HepG2 (cell line): ENCODE results near the gene RAD23A. TPM values are rescaled to one million over a fixed set of nuclear protein-coding genes. Genes with fewer than 3 reads are reported as not detected.
A peak's percentile ranks its signal among the peaks of the same experiment; 100 is the strongest.

Source experiments
- AKNA ChIP-seq: sonication (generic); formaldehyde crosslinking; IDR thresholded peaks from 2 replicates; pipeline ENCODE4 v1.4.0; 2020; ENCODE audit warnings: missing genetic modification reagents, borderline replicate concordance
- CC2D1A ChIP-seq: sonication (generic); formaldehyde crosslinking; IDR thresholded peaks from 2 replicates; pipeline ENCODE4 v1.8.1; 2023; ENCODE audit warnings: mild to moderate bottlenecking, missing genetic modification reagents
- ETV6 ChIP-seq: sonication (generic); formaldehyde crosslinking; conservative IDR thresholded peaks from 2 replicates; pipeline ENCODE4 v1.4.0; 2020; ENCODE audit warnings: missing genetic modification reagents
- RERE ChIP-seq: IDR thresholded peaks from 2 replicates; pipeline ENCODE4 v1.6.1; 2016; ENCODE audit warnings: low read depth, missing genetic modification reagents, missing compliant biosample characterization
- ZNF276 ChIP-seq: sonication (generic); formaldehyde crosslinking; IDR thresholded peaks from 2 replicates; pipeline ENCODE4 v1.4.0; 2020; ENCODE audit warnings: mild to moderate bottlenecking, low read depth, missing genetic modification reagents
- ZNF615 ChIP-seq: sonication (generic); formaldehyde crosslinking; IDR thresholded peaks from 2 replicates; pipeline ENCODE4 v1.5.0; 2020; ENCODE audit warnings: mild to moderate bottlenecking, missing genetic modification reagents, borderline replicate concordance
- ZNF687 ChIP-seq: sonication (generic); formaldehyde crosslinking; IDR thresholded peaks from 2 replicates; pipeline ENCODE4 v1.5.1; 2020; ENCODE audit warnings: mild to moderate bottlenecking, missing genetic modification reagents, moderate library complexity
- polyA plus RNA-seq, 8 experiments: library from polyadenylated mRNA; depleted of rRNA in 3 of 8; stranded (reverse) in 7 of 8; unstranded in 1 of 8; fragments of >200 nt; fragmentation: Illumina TruSeq in 4 of 8; extraction: Trizol in 4 of 8; gene quantifications; 2 replicates each; pipeline versions ENCODE4 v1.2.1 to v1.2.3, GENCODE V29; 2011 to 2016; ENCODE audit warnings: low read depth in 4 of 8, missing spikeins in 1 of 8, mixed read lengths in 1 of 8; ENCODE audit not compliant: insufficient read depth in 1 of 8
- total RNA-seq, 5 experiments: library from RNA; depleted of rRNA; stranded (reverse); fragments of >200 nt; fragmentation: Illumina TruSeq; extraction: Trizol; gene quantifications; 2 replicates each; pipeline ENCODE4 v1.2.3, GENCODE V29; 2016; ENCODE audit warnings: low read depth in 1 of 5
- TF ChIP-seq, protein P1 (sequence below): sonication (generic); formaldehyde crosslinking; IDR thresholded peaks from 2 replicates; pipeline ENCODE4 v1.4.0; 2020; ENCODE audit warnings: missing genetic modification reagents

The RAD23A gene
- total and polyA plus RNA-seq, 2 of the 13 experiments (the other 11 are each of a cell fraction or from before 2014, with no cell fraction given) = 42.5 to 54.2 TPM

DNA sequence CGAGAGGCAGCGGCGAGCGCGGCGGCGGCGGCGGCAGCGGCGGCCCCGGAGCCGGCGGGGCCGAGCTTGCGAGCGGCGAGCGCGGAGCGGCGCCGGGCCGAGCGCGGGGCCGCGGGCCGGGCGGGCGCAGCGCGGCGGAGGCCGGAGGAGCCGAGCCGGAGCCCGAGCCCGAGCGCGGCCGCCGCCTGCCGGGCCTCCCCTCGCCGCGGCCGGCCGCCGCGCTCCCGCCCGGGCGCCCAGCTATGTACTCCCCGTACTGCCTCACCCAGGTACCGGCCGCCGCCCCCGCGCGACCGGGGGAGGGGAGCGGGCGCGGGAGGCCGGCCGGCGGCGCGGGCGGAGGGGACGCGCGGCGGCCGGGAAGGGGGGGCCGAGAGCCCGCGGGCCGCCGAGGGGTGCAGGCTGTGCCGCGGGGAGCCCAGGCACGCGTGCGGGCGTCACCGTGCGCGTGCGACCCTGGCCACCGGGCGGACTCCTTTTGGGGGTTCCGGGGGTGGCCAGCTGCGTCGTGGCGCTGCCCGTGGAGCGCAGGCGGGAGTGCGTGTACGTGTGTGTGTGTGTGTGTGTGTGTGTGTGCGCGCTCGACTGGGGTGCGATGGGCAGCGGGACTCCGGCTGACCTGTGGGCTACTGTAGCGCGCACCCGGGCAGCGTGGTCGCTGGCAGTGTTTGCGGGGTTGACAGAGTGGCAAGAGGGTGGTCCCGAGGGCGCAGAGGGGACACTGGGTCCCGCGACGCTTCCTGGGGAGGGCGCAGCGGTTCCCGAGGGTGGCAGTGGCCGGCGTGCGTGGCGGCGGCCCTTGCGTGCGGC lies 50.1 kb downstream of the RAD23A start (continued):
- no peak for TF ChIP-seq RERE (CRISPR knock-in tag)
- no peak for TF ChIP-seq ETV6 (CRISPR knock-in tag)
- TF ChIP-seq ZNF276 (CRISPR knock-in tag) = no peak
- no peak for TF ChIP-seq CC2D1A (CRISPR knock-in tag)
- TF ChIP-seq, protein P1, sequence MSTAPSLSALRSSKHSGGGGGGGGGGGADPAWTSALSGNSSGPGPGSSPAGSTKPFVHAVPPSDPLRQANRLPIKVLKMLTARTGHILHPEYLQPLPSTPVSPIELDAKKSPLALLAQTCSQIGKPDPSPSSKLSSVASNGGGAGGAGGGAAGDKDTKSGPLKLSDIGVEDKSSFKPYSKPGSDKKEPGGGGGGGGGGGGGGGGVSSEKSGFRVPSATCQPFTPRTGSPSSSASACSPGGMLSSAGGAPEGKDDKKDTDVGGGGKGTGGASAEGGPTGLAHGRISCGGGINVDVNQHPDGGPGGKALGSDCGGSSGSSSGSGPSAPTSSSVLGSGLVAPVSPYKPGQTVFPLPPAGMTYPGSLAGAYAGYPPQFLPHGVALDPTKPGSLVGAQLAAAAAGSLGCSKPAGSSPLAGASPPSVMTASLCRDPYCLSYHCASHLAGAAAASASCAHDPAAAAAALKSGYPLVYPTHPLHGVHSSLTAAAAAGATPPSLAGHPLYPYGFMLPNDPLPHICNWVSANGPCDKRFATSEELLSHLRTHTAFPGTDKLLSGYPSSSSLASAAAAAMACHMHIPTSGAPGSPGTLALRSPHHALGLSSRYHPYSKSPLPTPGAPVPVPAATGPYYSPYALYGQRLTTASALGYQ (CRISPR knock-in tag) = no peak
- TF ChIP-seq AKNA (CRISPR knock-in tag) = no peak
- 0 out of 2 replicates have a peak, but pooled peaks have one; percentile 34 for TF ChIP-seq ZNF687 (CRISPR knock-in tag)
- TF ChIP-seq ZNF615 (CRISPR knock-in tag) = no peak
